ENCODE data around the gene SH3PXD2B. TPM values are rescaled to one million over a fixed set of nuclear protein-coding genes. Genes with fewer than 3 reads are reported as not detected.
A peak's percentile ranks its signal among the peaks of the same experiment; 100 is the strongest.

SH3PXD2B gene
- total and polyA plus RNA-seq, 2 experiments from 2014 or later, result 15.2 to 19.8 TPM

DNA sequence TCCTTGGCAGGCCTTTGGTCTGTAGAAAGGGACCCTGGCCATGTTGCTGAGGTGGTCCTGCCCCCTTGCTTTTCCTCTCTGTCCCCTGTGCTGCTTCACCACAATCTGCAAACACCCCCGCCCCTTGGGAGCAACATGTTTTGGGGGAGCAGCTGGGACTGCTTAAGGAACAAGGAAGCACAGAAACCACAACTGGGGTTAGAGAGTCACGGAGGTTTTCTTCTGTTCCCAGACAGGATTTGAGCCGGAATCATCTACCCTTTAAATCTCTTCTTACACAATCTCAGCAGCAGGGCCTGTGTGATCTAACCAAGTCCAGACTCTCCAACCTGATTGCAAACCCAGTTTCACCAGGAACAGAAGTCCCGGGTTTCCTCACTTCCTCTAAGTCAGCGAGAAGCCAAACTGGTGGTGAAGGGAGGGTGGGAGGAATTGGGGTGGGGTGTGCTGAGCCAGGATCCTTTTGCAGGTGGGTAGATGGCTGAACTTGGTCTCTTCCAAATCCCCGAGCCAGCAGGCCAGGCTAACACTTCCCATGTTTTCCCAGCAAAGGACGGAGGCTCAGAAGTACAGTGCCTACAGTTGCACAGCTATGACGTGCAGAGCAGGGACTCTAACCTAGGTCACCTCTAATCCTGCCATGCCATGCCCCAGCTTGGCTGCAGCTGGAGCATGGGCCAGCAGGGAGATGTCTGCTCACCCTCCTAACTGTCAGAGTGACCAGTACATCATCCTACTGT is 25.0 kb downstream of the SH3PXD2B start:
- Histone ChIP-seq H3K79me2 (ENCODE audit: insufficient read depth) (peaks cover 90% of the 10 kb centered on the region), H3K27me3 (replicated peaks; ENCODE audit: insufficient read depth) (no peaks in the 10 kb centered on the region), H3K9me3 (ENCODE audit: low read depth) (no peaks in the 10 kb centered on the region), H3K9ac (peak overlapping the region; percentile 67), H4K20me1 (ENCODE audit: insufficient read depth) (no peaks in the 10 kb centered on the region), H3K9me2 (ENCODE audit: insufficient read depth) (no peaks in the 10 kb centered on the region), H3K4me2 (ENCODE audit: unreplicated experiment) (peak overlapping the region; percentile 43), H3K27ac (peak overlapping the region; percentile 88), H3K4me1 (ENCODE audit: insufficient read depth) (peaks cover 38% of the 10 kb centered on the region), H3K36me3 (ENCODE audit: low read depth) (no peaks in the 10 kb centered on the region), H2AFZ (no peak overlapping the region), H3F3A (ENCODE audit: insufficient read depth) (peaks cover 34% of the 10 kb centered on the region), H3K4me3 (no peak overlapping the region)
- peak; percentile 95 for DNase-seq
- in situ Hi-C loops (cut with MboI), result no loop called here
- no peak for TF ChIP-seq EZH2phosphoT487 (IDR thresholded peaks at IDR 0.05; ENCODE audit: insufficient read depth, low read depth)
- TF ChIP-seq EZH2 (IDR thresholded peaks at IDR 0.05; ENCODE audit: insufficient read depth, poor library complexity, severe bottlenecking), result no peak
- 7 to 13% methylated on average over 8 of the region's 8 CpGs for WGBS, 2 experiments (ENCODE audit: low coverage in 1 of 2, low lambda C conversion rate in 2 of 2, missing lambda C conversion rate in 2 of 2)

DNA sequence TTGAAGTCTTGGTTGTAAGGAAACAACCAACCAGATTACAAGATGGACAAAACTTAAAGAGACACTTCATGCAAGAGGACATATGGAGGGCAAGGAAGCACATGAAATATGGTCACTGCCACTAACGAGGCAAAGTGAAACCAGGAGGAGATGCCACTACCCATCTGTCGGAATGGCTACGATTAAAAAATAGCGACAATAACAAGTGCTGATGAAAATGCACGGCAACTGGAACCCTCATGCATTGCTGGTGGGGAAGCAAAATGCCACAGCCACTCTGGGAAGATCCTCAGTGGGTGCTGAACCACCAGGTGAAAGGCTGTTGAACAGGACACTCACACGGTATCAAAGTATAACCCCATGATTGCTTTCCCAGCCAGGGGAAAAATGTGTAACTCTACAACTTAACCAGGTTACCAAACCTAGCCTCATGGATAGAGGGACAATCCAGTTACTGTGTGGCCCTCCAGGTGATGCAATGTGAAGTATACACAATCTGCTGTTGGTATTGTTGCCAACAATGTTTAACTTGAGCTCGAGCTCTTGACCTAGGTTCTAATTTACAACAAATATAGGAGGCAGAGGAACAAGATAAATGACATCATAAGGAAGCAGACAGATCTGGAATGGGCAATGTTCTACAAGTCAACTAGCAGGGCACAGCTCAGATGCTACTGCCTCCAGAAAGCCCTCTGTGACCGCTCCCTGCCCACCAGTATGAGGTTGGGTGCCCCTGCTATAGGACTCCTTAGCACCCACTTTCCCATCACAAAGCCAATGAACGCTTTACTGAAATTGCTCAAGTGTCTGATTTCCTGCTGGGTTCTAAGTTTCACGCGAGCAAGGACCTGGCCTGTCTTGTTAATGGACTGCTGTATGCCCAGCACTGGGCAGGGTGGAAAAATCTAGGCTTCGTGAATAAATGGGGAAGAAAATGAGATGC is 25.8 kb downstream of the SH3PXD2B start:
- H3K9me3 ChIP-seq (ENCODE audit: low read depth), result no peaks in the 10 kb centered on the region
- no peak for DNase-seq
- peak overlapping the region; percentile 88 for H3K27ac ChIP-seq
- H3K4me3 ChIP-seq, result no peak overlapping the region
- peaks cover 38% of the 10 kb centered on the region for H3K4me1 ChIP-seq (ENCODE audit: insufficient read depth)
- peak overlapping the region; percentile 67 for H3K9ac ChIP-seq
- WGBS, 2 experiments (ENCODE audit: low coverage in 1 of 2, low lambda C conversion rate in 2 of 2, missing lambda C conversion rate in 2 of 2), result 62 to 70% methylated on average over 12 of the region's 12 CpGs
- no peaks in the 10 kb centered on the region for H4K20me1 ChIP-seq (ENCODE audit: insufficient read depth)
- no peak for TF ChIP-seq EZH2phosphoT487 (IDR thresholded peaks at IDR 0.05; ENCODE audit: insufficient read depth, low read depth)
- TF ChIP-seq EZH2 (IDR thresholded peaks at IDR 0.05; ENCODE audit: insufficient read depth, poor library complexity, severe bottlenecking), result no peak
- H3F3A ChIP-seq (ENCODE audit: insufficient read depth), result peaks cover 34% of the 10 kb centered on the region
- no peaks in the 10 kb centered on the region for H3K9me2 ChIP-seq (ENCODE audit: insufficient read depth)
- in situ Hi-C loops (cut with MboI), result no loop called here
- H2AFZ ChIP-seq, result no peak overlapping the region
- H3K27me3 ChIP-seq (replicated peaks; ENCODE audit: insufficient read depth), result no peaks in the 10 kb centered on the region
- H3K79me2 ChIP-seq (ENCODE audit: insufficient read depth), result peaks cover 90% of the 10 kb centered on the region
- peak overlapping the region; percentile 27 for H3K4me2 ChIP-seq (ENCODE audit: unreplicated experiment)
- no peaks in the 10 kb centered on the region for H3K36me3 ChIP-seq (ENCODE audit: low read depth)

DNA sequence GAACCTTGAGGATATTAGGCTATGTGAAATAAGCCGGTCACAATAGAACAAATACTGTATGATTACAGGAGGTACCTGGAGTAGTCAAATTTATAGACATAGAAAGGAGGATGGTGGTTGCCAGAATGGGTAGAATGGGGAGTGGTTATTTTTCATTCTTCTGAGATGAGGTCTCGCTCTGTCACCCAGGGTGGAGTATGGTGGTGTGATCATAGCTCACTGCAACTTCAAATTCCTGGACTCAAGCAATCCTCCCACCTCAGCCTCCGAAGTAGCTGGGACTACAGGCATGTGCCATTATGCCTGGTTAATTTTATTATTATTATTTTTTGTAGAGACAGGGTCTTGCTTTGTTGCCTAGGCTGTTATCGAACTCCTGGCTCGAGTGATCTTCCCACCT is 27.1 kb downstream of the SH3PXD2B start:
- WGBS, 2 experiments (ENCODE audit: low coverage in 1 of 2, low lambda C conversion rate in 2 of 2, missing lambda C conversion rate in 2 of 2), result 90 to 93% methylated on average over 5 of the region's 5 CpGs
- Histone ChIP-seq H4K20me1 (ENCODE audit: insufficient read depth) (no peaks in the 10 kb centered on the region), H3K9me3 (ENCODE audit: low read depth) (no peaks in the 10 kb centered on the region), H3K4me1 (ENCODE audit: insufficient read depth) (peaks cover 38% of the 10 kb centered on the region), H3K27me3 (replicated peaks; ENCODE audit: insufficient read depth) (no peaks in the 10 kb centered on the region), H3K9ac (no peak overlapping the region), H3K4me3 (no peak overlapping the region), H3K36me3 (ENCODE audit: low read depth) (no peaks in the 10 kb centered on the region), H3F3A (ENCODE audit: insufficient read depth) (peaks cover 34% of the 10 kb centered on the region), H3K9me2 (ENCODE audit: insufficient read depth) (no peaks in the 10 kb centered on the region), H3K4me2 (ENCODE audit: unreplicated experiment) (peak overlapping the region; percentile 7), H3K27ac (peak overlapping the region; percentile 88), H2AFZ (no peak overlapping the region), H3K79me2 (ENCODE audit: insufficient read depth) (peaks cover 90% of the 10 kb centered on the region)
- in situ Hi-C loops (cut with MboI), result no loop called here
- peak; percentile 48 for DNase-seq
- TF ChIP-seq EZH2phosphoT487 (IDR thresholded peaks at IDR 0.05; ENCODE audit: insufficient read depth, low read depth), result no peak
- no peak for TF ChIP-seq EZH2 (IDR thresholded peaks at IDR 0.05; ENCODE audit: insufficient read depth, poor library complexity, severe bottlenecking)

DNA sequence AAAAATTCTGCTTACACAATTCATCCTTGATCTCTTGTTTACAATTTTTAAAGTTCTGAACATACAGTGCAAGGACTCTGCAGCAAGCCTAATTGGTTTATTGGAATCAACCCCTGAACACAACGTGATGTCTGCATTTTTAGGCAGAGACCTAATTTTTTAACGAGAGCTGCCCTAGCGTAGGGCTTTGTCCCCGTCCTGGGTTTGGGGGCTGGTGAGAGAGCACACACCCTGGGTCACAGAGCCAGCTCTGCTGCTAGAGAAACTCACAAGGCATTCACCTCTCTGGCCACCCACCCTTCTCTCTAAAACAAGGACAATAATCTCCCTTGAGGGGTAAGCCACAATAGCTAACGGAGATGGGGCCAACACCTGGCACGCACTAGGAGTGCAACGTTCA is 28.2 kb downstream of the SH3PXD2B start:
- Histone ChIP-seq H3K27me3 (replicated peaks; ENCODE audit: insufficient read depth) (no peaks in the 10 kb centered on the region), H3F3A (ENCODE audit: insufficient read depth) (peaks cover 31% of the 10 kb centered on the region), H3K9me3 (ENCODE audit: low read depth) (no peaks in the 10 kb centered on the region), H4K20me1 (ENCODE audit: insufficient read depth) (no peaks in the 10 kb centered on the region), H2AFZ (no peak overlapping the region), H3K9ac (no peak overlapping the region), H3K4me1 (ENCODE audit: insufficient read depth) (peaks cover 42% of the 10 kb centered on the region), H3K4me3 (no peak overlapping the region), H3K36me3 (ENCODE audit: low read depth) (no peaks in the 10 kb centered on the region), H3K9me2 (ENCODE audit: insufficient read depth) (no peaks in the 10 kb centered on the region), H3K27ac (no peak overlapping the region), H3K4me2 (ENCODE audit: unreplicated experiment) (no peak overlapping the region), H3K79me2 (ENCODE audit: insufficient read depth) (peaks cover 90% of the 10 kb centered on the region)
- WGBS, 2 experiments (ENCODE audit: low coverage in 1 of 2, low lambda C conversion rate in 2 of 2, missing lambda C conversion rate in 2 of 2), result 64 to 65% methylated on average over 7 of the region's 7 CpGs
- TF ChIP-seq EZH2 (IDR thresholded peaks at IDR 0.05; ENCODE audit: insufficient read depth, poor library complexity, severe bottlenecking) (no peak), EZH2phosphoT487 (IDR thresholded peaks at IDR 0.05; ENCODE audit: insufficient read depth, low read depth) (no peak)
- no peak for DNase-seq
- in situ Hi-C loops (cut with MboI), result no loop called here
